Measurements from ENCODE around the gene NR0B1.

The NR0B1 gene

DNA sequence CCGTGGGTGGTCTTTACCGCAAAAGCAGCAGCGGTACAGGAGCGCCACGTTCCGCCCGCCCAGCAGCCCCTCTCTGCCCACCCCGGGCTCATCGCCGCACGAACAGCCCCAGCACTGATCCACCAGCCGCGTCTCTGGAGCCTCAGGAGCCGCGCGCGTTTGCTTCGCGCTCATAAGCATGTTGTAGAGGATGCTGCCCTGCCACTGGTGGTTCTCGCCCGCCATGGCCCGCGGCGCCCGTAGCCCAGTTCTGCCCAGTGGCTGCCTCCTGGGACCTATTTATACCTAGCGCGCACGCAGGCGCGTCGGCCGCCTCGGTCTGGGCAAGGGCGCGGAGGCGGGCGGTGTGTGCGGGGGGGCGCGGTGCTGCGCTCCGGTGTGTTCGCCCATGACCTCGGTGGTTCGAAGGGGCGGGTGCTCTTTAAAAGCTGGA, at the start of gene NR0B1:
TSS of gene NR0B1 (minus strand) at position 252 of the 433 bp plus-strand sequence. CDS start at position 225, 27 bp downstream.
- DNase-seq (ENCODE audit: low read depth in 3 of 3) = no peak

DNA sequence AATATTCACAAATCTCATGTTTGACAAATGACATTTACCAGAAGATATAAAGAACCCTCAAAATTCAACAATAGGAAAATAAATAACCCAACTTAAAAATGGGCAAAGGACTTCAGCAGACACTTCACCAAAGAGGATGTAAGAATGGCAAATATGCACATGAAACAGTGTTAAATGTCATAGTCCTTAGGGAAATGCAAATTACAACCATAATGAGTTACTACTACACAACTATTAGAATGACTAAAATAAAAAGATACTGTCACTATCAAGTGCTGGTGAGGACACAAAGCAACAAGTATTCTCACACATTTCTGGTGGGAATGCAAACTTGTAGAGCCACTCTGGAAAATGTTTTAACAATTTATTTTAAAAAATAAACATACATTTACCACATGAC, 40.8 kb upstream of the NR0B1 start:
- DNase-seq (ENCODE audit: low read depth in 3 of 3) = no peak

- DNase-seq (ENCODE audit: low read depth in 3 of 3) = no peak
These were observed 34.0 kb upstream of the NR0B1 start for GRCh38 chrX:30343206-30343605.

DNA sequence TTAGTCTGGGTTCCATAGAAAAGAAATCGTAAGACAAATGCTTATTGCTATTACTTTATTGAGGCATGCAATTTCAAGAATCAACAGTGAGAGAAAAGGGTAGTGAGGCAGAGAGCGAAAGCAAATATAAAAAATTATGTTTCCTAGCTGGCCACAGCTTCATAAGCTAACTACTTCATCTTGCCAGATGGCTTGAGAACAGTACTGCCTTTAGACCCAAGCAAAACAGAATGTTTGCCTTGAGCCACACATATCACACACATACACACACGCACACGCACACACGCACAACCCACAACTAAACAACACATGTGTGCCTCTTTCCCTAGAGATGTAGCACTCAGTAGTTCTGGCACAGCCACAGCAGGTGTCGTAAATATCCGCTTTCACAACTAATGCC, 31.6 kb upstream of the NR0B1 start:
- DNase-seq (ENCODE audit: low read depth in 3 of 3) = no peak

GRCh38 chrX:30327762-30328161, 18.6 kb upstream of the NR0B1 start:
- no peak for DNase-seq (ENCODE audit: low read depth in 3 of 3)

DNA sequence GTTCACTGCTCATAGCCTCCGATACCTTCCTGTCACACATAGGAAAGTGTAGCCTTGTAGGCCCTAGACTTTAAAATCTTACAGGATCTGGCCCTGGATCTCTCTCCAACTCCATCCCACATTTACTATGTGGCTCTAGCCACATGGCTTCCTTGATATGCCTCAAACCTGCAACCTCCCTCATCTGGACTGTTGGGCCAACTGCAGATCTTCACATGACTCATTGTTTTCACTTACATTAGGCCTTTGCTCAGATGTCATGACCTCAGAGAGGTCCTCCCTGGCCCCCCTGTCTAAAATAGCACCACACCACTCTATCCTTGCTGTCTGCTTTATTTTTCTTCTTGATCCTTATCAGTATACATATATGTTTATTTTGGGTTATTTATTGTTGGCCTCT, 8.1 kb upstream of the NR0B1 start:
- no peak for DNase-seq (ENCODE audit: low read depth in 3 of 3)

DNA sequence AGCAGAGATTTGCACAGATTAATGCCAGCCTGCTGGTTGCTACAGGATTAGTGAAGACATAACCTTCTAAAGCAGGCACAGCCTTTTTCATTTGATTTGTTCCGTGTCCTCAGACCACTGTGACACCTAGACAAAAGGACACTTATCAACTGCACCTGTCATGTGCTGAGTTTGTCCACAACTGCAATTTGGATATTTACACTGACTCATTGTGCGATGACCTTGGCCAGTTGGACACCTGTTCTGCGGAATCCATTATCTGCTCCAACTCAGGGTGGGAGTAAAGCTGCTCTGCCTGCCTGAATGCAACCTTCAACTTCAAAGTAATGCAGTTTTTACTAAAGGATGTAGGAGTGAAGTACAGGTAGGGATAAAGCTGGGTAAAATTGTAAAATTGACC, 4.1 kb upstream of the NR0B1 start:
- DNase-seq (ENCODE audit: low read depth in 3 of 3) = no peak

- no peak for DNase-seq (ENCODE audit: low read depth in 3 of 3)
These were observed 3.7 kb upstream of the NR0B1 start for GRCh38 chrX:30312858-30313257.

- DNase-seq (ENCODE audit: low read depth in 3 of 3) = no peak
These were observed 1.4 kb upstream of the NR0B1 start for GRCh38 chrX:30310429-30311206.

DNA sequence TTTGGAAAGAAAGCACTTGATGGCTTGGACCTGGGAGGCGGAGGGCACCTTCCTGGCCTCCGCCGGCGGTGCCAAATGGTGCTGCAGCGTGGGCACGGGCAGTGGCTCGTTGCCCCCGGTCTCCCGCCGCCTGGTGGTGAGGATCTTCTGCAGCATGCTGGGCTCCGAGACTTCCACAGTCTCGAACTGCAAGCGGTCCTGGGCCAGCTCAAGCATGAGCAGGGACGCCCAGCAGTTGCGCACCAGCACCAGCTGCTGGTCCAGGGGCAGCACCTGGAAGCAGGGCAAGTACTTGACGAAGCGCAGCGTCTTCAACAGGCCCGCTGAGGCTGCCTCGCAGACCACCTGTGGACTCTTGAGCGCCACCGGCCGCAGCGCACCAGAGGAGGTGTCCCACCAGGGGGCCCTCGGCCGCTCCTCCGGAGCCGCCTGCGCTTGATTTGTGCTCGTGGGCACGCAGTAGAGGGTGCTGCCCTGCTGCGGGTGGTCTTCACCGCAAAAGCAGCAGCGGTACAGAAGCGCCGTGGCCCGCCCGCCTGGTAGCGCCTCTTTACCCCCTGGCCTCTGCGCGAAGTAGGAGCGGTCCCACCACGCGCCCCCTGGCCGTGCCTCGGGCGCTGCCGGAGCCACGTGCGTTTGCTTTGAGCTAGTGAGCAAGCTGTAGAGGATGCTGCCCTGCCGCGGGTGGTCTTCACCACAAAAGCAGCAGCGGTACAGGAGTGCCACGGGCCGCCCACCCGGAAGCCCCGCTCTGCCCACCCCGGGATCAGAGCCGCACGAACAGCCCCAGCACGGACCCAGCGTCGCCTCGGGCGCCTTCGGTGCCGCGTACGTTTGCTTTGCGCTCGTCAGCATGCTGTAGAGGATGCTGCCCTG, 689 bp downstream of the NR0B1 start:
- DNase-seq (ENCODE audit: low read depth in 3 of 3) = no peak

- DNase-seq (ENCODE audit: low read depth in 3 of 3) = no peak
These were observed 1.7 kb downstream of the NR0B1 start for GRCh38 chrX:30307466-30307865.

- DNase-seq (ENCODE audit: low read depth in 3 of 3) = no peak
These were observed 4.3 kb downstream of the NR0B1 start for GRCh38 chrX:30304866-30305265.

GRCh38 chrX:30302956-30303355, 6.2 kb downstream of the NR0B1 start:
- no peak for DNase-seq (ENCODE audit: low read depth in 3 of 3)

GRCh38 chrX:30301963-30302362, 7.2 kb downstream of the NR0B1 start:
- DNase-seq (ENCODE audit: low read depth in 3 of 3) = no peak

DNA sequence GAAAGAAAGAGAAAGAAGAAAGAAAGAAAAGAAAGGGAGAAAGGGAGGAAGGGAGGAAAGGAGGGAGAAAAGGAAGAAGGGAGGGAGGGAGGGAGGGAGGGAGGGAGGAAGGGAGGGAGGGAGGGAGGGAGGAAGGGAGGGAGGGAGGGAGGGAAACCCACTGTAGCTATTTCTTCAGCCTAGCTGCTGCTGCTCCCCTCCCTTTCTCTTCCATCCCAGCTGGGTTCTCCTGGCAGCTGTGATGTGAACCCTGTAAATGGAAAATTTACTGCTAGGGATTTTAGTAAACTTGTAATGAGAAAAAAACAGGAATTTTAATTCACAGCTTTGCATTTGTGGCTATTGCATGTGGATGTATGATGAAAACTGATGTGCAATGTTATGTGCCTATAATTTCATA, 8.0 kb downstream of the NR0B1 start:
- DNase-seq (ENCODE audit: low read depth in 3 of 3) = no peak

GRCh38 chrX:30296408-30297254, 12.6 kb downstream of the NR0B1 start:
- no peak for DNase-seq (ENCODE audit: low read depth in 3 of 3)

GRCh38 chrX:30283456-30284200, 25.6 kb downstream of the NR0B1 start:
- DNase-seq (ENCODE audit: low read depth in 3 of 3) = no peak

GRCh38 chrX:30282527-30282926, 26.7 kb downstream of the NR0B1 start:
- DNase-seq (ENCODE audit: low read depth in 3 of 3) = no peak

GRCh38 chrX:30280428-30280827, 28.8 kb downstream of the NR0B1 start:
- DNase-seq (ENCODE audit: low read depth in 3 of 3) = no peak

- DNase-seq (ENCODE audit: low read depth in 3 of 3) = no peak
These were observed 30.8 kb downstream of the NR0B1 start for GRCh38 chrX:30278365-30278764.

- no peak for DNase-seq (ENCODE audit: low read depth in 3 of 3)
These were observed 33.7 kb downstream of the NR0B1 start for GRCh38 chrX:30275498-30275897.

All from stimulated activated CD4-positive, alpha-beta T cell treated with anti-CD3 and anti-CD28 coated beads, TNF-alpha, amount 100 ng/mL, for 24 hours (primary cell).